KMS-11 (cell line): Measurements from ENCODE around the gene HYPK.
A peak's percentile ranks its signal among the peaks of the same experiment; 100 is the strongest.
"Not testable (repeated sequence)": the region's sequence is repeated elsewhere in the genome, so short reads cannot be mapped to it uniquely, and the experiment has no call there.

ENCODE experiments used
- H2AFZ ChIP-seq: fragments of 200-600 bp; sonication (generic); 2 replicates; pipeline ENCODE4 v1.6.1; 2016; ENCODE audit warnings: antibody characterized with exemption, mixed run types, low read depth
- H3K27ac ChIP-seq: fragments of 200-600 bp; sonication (generic); 2 replicates; pipeline ENCODE4 v1.6.1; 2016; ENCODE audit warnings: mild to moderate bottlenecking, mixed run types
- H3K27me3 ChIP-seq: fragments of 200-600 bp; sonication (generic); 2 replicates; pipeline ENCODE4 v1.6.1; 2017; ENCODE audit warnings: mild to moderate bottlenecking, low read depth, mixed run types, moderate library complexity; ENCODE audit not compliant: insufficient read depth
- H3K36me3 ChIP-seq: fragments of 200-600 bp; sonication (generic); 2 replicates; pipeline ENCODE4 v1.6.1; 2017; ENCODE audit warnings: mild to moderate bottlenecking, mixed run types; ENCODE audit not compliant: insufficient read depth
- H3K4me1 ChIP-seq: fragments of 200-600 bp; sonication (generic); 2 replicates; pipeline ENCODE4 v1.6.1; 2016; ENCODE audit warnings: mild to moderate bottlenecking, low read depth, mixed run types; ENCODE audit not compliant: poor library complexity, severe bottlenecking
- H3K4me2 ChIP-seq: fragments of 200-600 bp; sonication (generic); 2 replicates; pipeline ENCODE4 v1.7.0; 2016; ENCODE audit warnings: mild to moderate bottlenecking, mixed run types
- H3K4me3 ChIP-seq: fragments of 200-600 bp; sonication (generic); IDR thresholded peaks from 2 replicates; pipeline ENCODE4 v1.6.1; 2017; ENCODE audit warnings: low read depth, low read length, mixed read lengths; ENCODE audit not compliant: insufficient read depth
- H3K79me2 ChIP-seq: fragments of 200-600 bp; sonication (generic); 2 replicates; pipeline ENCODE4 v1.6.1; 2016; ENCODE audit warnings: low read depth, mixed run types; ENCODE audit not compliant: insufficient read depth
- H3K9ac ChIP-seq: fragments of 200-600 bp; sonication (generic); 2 replicates; pipeline ENCODE4 v1.6.1; 2016; ENCODE audit warnings: mild to moderate bottlenecking, mixed run types
- H4K20me1 ChIP-seq: fragments of 200-600 bp; sonication (generic); 2 replicates; pipeline ENCODE4 v1.6.1; 2016; ENCODE audit warnings: mild to moderate bottlenecking, mixed run types; ENCODE audit not compliant: insufficient read depth
- TF ChIP-seq, protein P1 (sequence below): fragments of 200-600 bp; sonication (generic); conservative IDR thresholded peaks from 2 replicates; pipeline ENCODE4 v1.6.1; 2017; ENCODE audit warnings: low read depth, mild to moderate bottlenecking, antibody characterized with exemption, low read length, moderate library complexity, mixed read lengths

HYPK gene

DNA sequence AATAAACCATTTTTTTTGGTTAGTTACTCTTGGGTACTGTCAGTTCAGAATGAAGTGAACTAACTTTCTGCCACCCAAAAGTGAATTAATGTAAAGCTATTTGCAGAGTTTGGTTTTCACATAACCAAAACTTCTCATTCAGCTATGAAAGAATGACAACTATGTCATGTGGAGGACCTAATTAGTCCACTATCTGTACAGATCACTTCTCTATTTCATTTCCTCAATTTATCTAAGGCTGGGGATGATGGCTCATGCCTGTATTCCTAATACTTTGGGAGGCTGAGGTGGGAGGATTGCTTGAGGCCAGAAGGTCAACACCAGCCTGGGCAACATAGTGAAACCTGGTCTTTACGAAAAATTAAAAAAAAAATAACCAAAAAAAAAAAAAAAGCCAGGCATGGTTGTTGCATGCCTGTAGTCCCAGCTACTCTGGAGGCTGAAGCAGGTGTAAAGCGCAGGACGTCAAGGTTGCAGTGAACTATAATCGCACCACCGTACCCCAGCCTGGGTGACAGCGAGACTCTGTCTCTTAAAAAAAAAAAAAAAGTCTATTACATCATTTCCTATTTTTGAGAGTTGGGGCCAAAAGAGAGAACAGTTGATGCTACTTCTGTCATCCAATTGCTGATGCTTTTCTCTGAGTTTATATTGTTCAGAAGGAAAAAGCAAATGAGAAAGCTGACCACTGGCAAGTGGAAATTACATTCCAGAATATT, 8.7 kb downstream of the HYPK start:
- H2AFZ ChIP-seq: no peak overlapping the region
- no peak overlapping the region for H3K4me2 ChIP-seq
- no peak overlapping the region for H3K27ac ChIP-seq

GRCh38 chr15:43815064-43815463, 14.7 kb downstream of the HYPK start:
- H3K79me2 ChIP-seq: peaks cover 19% of the 10 kb centered on the region
- H4K20me1 ChIP-seq, H3K27ac ChIP-seq, H3K4me1 ChIP-seq, H3K9ac ChIP-seq, H3K36me3 ChIP-seq, H3K4me3 ChIP-seq, H3K4me2 ChIP-seq, H2AFZ ChIP-seq, H3K27me3 ChIP-seq: not testable (repeated sequence)

More for the DNA sequence above, 8.7 kb downstream of the HYPK start:
- Histone ChIP-seq H3K4me1 (peaks cover 5% of the 10 kb centered on the region), H3K9ac (no peak overlapping the region), H3K79me2 (no peaks in the 10 kb centered on the region), H3K4me3 (no peak overlapping the region), H4K20me1 (no peaks in the 10 kb centered on the region), H3K36me3 (peaks cover 7% of the 10 kb centered on the region; the same call in 1 of the 2 replicates), H3K27me3 (no peaks in the 10 kb centered on the region)
- TF ChIP-seq, protein P1, sequence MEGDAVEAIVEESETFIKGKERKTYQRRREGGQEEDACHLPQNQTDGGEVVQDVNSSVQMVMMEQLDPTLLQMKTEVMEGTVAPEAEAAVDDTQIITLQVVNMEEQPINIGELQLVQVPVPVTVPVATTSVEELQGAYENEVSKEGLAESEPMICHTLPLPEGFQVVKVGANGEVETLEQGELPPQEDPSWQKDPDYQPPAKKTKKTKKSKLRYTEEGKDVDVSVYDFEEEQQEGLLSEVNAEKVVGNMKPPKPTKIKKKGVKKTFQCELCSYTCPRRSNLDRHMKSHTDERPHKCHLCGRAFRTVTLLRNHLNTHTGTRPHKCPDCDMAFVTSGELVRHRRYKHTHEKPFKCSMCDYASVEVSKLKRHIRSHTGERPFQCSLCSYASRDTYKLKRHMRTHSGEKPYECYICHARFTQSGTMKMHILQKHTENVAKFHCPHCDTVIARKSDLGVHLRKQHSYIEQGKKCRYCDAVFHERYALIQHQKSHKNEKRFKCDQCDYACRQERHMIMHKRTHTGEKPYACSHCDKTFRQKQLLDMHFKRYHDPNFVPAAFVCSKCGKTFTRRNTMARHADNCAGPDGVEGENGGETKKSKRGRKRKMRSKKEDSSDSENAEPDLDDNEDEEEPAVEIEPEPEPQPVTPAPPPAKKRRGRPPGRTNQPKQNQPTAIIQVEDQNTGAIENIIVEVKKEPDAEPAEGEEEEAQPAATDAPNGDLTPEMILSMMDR: no peak

DNA sequence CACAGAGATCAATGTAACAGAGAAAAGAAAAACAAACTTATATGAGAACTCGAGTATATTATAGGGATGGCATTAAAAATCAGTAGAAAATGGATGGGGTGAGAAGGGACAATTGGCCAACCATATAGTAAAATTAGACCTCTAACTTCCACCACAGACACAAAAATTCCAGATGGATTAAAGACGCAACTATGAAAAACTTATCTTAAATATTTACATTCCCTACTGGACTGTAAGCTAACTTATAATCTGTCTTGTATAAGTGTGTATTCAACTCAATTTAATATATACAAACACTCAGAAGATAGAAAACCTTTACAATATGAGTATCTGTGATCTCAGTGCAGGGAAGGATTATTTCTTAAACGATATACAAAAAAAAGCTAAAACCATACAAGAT, 21.1 kb downstream of the HYPK start:
- Histone ChIP-seq H3K4me3 (no peak overlapping the region), H3K9ac (no peak overlapping the region)

DNA sequence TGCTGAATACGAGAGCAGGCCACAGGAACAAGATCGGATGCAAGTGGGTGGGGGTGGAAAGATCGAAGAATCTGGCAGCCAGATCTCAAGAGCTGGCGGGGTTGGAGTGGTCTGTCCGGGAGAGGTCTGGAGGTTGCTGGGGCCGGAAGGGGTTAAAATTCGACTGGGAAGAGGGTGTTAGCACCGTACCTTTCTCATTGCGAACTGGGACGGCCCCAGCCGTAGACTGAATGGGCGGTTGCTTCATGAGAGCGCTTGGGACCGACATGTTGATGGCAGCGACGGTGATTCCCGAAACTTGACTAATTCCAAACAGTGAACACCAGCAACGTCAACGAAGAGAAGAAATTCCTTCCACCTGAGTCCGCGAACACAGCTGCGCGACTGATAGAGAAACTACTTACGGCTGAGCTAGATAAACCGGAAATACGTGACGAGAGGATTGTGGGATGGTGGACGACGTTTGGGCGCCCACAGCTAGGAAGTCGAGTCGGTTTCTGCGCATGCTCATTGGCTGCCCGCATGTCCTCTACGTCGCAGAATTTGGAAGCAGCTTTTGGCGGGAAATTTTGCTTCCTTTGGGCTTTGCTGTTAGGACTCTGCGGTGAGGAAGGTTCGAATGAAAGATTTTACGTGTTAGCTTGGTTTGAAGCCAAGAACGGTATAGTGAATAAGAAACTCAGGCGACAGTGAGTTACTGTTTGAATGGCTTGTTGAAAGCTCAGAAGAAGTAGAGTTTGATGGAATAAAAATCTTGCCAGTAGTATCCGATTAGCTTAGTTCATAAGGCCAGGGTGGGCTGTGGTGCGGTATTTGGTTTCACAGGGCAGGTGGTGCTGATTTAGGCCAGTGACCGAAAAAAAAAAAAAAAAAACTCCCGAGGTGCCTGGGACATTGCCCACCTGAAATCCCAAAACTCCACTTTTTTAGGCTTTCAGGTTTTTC, 24.2 kb downstream of the HYPK start, which contains the start of gene MFAP1:
MFAP1 (minus strand) TSS at position 389 of the 945 bp plus-strand sequence; CDS start at position 268, 121 bp downstream.
- peak within 1 kb of the TSS; percentile 77 for H2AFZ ChIP-seq
- no peaks in the 10 kb centered on the region for H3K27me3 ChIP-seq
- peak within 1 kb of the TSS; percentile 70 for H3K9ac ChIP-seq
- H3K27ac ChIP-seq: peak within 1 kb of the TSS; percentile 66
- TF ChIP-seq, protein P1: no peak
- H3K79me2 ChIP-seq: peaks cover 91% of the 10 kb centered on the region
- H3K4me2 ChIP-seq: peak within 1 kb of the TSS; percentile 54
- no peaks in the 10 kb centered on the region; the same call in 1 of the 2 replicates for H3K36me3 ChIP-seq
- peaks cover 41% of the 10 kb centered on the region for H3K4me1 ChIP-seq
- no peak within 1 kb of the TSS for H3K4me3 ChIP-seq
- H4K20me1 ChIP-seq: no peaks in the 10 kb centered on the region

More for the DNA sequence above, 21.1 kb downstream of the HYPK start:
- Histone ChIP-seq H3K4me2 (no peak overlapping the region), H3K4me1 (peaks cover 22% of the 10 kb centered on the region), H4K20me1 (no peaks in the 10 kb centered on the region), H2AFZ (no peak overlapping the region), H3K27ac (no peak overlapping the region), H3K27me3 (no peaks in the 10 kb centered on the region), H3K36me3 (no peaks in the 10 kb centered on the region), H3K79me2 (peaks cover 75% of the 10 kb centered on the region)
- TF ChIP-seq, protein P1: no peak

- Histone ChIP-seq H2AFZ (peak overlapping the region; percentile 77; the same call in 1 of the 2 replicates), H3K4me1 (peaks cover 47% of the 10 kb centered on the region), H3K27ac (peak overlapping the region; percentile 66; the same call in 1 of the 2 replicates), H3K79me2 (peaks cover 91% of the 10 kb centered on the region)
- H3K4me3 ChIP-seq, H4K20me1 ChIP-seq, H3K9ac ChIP-seq, H3K36me3 ChIP-seq, H3K4me2 ChIP-seq, H3K27me3 ChIP-seq: not testable (repeated sequence)
Measured at GRCh38 chr15:43825305-43825704, 24.9 kb downstream of the HYPK start.
